ENCODE results near the gene UNC93B1.

Gene UNC93B1

DNA sequence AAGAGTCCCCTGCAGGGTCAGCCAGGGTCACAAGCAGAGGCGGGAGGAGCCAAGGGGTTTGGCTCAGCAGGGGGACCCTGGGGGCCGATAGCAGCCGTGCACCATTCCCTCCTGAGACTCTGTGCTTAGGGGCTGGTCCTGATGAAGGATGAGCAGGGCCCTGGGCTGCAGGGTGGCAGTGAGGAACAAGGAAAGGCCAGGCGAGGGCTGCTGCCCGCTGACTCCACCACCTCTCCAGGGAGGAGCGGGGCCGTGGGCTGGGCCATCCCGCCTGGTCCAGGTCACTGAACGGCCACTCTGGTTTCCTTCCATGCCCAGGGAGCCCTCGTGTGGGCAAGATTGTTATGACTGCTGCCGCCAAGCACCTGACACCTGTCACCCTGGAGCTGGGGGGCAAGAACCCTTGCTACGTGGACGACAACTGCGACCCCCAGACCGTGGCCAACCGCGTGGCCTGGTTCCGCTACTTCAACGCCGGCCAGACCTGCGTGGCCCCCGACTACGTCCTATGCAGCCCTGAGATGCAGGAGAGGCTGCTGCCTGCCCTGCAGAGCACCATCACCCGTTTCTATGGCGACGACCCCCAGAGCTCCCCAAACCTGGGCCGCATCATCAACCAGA is 17.4 kb upstream of the UNC93B1 start:
- no peak for DNase-seq

DNA sequence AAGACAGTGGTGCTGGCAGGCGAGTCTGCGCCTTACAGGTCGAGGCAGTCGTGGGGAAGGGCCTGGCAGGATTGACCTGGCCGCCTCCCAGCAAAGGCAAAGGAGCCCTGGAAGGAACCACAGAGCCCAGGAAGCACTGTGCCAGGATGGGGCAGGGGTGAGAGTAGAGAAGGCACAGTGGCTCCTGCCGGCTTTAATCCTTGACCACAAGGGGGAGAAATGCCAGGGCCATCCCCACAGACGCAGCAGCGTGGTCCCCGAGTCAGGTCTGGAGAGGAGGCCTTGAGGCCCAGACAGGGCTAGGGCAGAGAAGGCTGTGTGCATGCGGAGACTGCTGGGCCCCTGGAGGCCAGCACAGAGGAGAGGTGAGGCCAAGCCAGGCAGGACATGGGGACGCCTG is 16.7 kb upstream of the UNC93B1 start:
- no peak for DNase-seq

DNA sequence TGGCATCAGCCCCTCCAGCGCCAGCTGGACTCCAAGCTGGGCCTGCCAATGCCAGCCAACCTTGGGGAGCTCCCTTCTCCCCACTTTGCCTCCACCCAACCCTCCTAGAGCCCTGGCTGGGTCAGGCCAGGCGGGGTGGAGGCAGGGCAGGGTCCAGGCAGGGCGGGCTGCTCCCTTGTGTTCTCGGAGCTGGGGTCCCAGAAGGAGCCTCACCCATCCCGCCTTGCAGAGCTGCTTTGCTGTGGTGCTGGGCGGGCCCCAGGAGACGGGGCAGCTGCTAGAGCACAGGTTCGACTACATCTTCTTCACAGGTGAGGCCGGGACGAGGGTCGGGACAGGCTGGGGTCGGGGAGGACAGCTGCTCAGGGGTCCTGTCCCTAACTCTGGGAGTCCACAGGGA is 15.6 kb upstream of the UNC93B1 start:
- DNase-seq = no peak

DNA sequence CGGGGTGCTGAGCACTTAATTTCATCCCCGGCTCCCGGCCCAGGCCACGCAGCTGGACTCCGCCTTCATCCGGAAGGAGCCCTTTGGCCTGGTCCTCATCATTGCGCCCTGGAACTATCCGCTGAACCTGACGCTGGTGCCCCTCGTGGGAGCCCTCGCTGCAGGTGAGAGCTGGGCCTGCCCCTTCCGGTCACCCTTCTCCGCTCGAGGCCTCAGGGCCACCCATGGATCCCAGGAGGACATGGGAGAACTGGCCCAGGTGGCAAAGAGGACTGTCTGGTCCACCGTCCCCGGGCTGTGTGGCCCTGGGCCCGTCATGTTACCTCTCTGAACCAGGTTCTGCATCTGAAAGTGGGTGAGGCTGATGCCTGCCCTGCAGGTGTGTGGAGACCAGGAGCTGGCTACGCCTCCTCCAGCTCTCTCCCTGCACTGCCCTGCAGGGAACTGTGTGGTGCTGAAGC is 14.9 kb upstream of the UNC93B1 start:
- no peak for DNase-seq

DNA sequence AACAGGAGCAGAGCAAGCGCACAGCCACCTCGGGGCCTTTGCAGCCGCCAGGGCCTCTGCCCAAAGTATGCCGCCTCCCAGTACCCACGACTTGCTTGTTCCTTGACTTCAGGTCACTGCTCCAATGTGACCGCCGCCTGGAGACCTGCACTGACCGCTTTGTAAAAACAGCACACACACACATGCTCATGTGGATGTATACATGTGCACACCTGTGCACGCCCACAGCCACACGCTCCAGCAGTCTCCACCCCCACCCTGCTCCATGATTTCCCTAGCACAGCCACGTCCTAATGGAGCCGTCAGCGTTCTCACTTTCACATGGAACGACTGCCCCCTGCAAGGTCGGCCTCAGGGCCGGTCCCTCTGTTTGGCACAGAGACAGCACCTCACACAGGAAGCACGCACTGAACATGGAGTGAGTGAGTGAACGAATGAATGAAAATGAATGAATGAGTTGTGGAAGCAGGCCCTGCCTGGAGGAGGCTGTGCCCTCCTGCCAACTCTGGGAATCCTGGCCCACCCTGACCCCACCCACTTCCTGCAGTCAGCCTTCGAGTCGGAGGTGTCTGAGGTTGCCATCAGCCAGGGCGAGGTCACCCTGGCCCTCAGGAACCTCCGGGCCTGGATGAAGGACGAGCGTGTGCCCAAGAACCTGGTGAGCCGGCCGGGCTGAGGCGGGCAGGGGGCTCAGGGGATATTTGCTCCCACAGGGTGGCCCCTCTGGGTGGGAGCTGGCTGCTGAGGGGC is 14.3 kb upstream of the UNC93B1 start:
- no peak for DNase-seq

DNA sequence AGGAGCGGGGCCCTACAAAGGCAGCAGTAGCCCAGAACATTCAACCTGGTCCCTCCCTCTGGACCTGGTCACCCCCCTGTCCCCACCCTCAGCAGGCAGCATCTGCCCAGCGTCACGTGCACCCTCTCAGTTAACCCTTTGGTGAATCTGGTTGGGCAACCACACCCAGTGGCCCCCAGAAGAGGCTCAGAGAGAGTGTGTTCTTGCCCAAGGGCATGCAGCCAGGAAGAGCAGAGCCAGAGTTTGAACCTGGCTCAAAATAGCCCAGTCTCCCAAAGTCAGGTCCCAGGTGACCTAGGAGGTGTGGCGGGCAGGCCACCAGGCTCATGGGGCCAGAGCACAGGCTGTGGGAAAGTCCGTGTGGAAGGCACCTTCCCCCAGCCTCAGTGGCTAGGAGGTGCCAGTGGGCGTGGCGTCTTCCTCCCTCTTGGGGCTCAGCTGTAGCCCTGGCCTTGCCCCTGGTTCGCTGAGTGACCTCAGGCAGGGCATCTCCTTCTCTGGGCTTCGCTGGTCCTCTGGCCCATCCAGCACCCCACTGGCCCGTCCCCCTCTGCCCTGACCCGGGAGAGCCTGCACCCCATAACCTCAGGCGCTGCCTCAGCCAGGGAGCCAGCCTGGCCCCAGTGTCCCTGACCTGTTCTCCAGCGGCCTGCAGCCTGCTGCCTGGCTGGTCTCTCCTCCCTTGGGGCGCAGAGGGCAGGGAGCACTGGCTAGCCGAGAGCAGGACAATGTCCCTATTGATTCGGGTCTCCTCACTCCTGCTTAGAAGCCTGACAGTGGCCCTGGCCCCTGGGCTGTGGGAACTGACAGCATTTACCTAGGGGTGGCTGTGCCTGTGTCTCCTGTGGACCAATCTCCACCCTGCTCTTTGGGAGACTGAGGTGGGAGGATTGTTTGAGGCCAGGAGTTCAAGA is 13.3 kb upstream of the UNC93B1 start:
- peak; percentile 5 for DNase-seq

DNA sequence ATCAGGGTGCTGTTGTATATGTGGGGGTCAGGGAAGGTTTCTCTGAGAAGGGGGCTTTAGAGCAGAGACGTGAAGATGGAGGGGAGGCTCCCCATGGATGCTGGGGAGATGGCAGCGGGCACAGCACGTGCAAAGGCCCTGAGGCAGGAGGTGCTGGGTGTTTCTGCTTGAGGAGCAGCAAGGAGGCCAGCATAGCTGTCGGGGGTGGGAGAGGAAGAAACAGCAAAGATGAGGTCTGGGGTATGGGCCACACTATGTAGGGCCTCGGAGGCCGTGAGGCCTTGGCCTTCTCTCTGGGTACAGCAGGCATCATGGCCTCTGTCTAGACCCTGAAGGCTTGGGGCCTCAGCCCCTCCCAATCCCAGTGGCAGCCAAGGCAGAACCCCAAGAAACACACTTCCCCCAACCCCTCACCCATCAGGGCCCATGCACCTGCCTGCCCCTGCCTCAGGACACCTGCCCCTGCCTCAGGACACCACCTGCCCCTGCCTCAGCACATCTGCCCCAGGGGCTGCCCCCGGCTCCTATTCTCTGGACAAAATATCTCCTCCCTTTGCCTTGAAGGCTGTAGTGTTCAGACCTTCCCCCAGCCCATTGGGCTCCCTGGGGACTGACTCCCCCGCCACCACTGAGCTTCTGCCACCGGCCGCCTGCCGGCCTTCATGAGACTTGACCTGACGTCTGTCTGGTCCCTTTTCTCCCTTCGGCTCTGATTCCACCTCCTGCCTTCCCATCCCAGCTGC is 12.4 kb upstream of the UNC93B1 start:
- DNase-seq = no peak

DNA sequence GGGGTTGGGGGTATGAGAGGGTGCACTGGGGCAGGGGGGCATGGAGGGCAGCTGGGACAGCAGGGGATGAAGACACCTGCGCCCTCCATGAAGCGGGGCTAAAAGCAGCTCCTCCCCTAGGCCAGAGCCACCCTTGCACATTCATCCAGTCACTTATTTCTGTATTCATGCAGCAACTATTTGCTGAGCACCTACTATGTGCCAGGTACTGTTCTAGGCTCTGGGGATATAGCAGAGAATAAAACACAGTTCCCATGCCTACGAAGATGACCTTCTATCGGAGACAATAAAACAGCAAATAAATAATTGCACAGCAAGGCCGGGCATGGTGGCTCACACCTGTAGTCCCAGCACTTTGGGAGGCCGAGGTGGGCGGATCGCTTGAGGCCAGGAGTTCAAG is 11.6 kb upstream of the UNC93B1 start:
- DNase-seq = no peak

DNA sequence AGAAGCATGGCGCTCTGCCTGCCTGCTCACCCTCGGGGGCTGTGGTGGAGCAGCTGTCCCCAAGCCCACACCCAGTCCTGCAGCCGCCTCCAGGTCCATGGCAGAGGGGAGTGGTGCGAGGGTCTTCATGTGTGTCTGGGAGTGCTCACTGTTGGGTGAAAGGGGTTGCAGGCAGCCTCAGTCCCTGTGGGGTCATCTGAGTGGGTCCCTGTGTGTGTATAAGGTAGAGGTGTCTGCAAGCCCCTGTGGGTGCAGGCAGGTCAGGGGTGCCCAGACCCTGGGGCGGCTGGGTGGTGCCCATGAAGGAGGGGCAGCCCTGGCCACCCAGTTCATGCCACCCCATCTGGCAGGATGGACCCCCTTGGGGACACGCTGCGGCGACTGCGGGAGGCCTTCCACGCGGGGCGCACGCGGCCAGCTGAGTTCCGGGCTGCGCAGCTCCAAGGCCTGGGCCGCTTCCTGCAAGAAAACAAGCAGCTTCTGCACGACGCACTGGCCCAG is 11.1 kb upstream of the UNC93B1 start:
- no peak for DNase-seq

DNA sequence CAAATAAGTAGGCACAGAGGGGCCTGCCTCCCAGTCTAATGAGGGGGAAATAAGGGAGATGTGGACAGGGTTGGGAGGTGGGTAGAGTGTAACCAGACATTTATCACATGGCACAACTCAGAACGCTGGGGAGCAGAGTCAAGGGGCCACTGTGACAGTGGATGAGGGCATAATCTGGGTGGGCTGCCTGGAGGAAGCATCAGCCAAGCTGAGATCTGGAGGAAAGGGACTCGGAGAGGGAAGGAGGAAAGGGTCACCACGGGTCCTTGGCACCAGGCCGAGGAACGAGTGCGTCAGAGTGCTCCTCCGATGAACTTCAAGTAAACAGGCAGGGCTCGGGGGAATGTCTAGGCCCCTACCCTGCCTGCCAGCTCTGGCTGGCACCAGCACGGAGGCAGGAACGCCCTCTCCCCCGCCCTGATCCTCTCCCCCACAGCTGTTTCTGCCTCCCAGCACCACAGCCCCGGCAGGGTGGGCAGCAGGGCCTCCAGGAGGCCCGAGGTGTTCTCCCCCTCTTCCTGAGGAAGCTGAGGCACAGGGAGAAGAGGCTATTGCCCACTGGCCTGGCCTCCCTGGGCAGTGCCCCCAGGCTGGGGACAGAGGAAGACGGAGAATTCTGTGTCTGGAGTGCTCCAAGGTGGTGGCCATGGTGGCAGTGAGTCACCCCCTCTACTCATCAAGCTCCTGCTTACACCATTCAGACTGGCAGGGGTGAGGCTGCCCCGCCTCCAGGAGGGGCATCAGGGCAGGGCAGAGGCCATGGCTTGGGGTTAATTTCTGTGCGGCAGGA is 10.5 kb upstream of the UNC93B1 start:
- no peak for DNase-seq

DNA sequence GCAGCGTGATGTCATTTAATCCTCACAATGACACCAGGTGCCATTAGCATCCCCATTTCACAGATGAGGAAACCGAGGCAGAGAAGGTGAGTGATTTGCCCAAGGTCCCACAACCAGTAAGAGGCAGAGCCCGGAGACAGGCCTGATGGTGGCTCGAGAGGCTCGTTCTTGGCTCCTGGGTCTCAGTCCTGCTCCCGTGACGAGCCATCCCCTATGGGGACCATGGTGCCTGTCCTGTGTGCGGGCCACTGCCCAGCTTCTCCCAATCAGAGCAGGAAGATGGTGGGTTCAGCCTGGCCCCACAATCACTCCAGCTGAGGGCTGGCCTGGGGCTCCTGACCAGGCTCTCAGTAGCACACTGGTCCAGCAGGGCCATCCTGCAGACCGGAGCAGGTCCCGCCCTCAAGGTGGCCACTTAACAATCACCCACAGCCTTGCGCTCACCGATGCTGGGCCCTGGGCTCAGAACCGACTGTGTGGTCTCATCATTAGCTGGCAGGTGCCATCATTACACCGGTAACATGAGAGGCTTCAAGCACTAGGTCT is 9.8 kb upstream of the UNC93B1 start:
- no peak for DNase-seq

DNA sequence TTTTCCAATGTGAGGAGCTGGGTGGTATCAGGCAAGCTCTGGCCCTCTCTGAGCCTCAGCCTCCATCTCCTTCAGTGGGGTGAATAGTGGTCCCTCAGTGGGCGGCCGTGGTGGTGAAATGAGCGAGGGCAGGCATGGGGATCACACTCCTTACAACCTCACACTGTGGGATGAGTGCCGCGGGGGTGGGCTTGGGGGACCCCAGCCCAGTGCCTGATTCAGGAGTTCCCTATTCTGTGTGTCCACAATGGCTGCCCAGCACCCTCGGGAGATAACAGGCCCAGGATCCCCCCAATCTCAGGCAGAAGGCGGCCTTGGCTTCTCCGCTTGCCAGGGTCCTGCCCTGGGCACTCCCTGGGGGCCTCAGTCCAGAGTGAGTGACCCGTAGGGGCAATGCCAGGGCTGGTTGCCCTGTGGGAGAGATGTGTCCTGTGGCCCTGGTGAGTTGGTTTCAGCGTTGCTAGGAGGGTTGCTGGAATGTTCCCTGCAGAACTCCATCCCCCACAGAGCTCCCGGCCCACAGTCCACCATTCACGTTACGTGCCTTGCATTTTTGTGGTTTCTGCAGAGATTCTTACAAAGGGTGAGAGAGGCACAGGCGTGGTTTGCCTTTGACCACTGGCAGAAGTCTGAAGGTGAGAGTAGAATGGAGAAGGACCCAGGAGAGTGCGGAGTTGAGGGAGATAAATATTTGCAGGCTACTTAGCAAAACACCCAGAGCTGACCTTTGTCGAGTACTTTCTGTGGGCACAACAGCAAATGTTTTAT is 9.1 kb upstream of the UNC93B1 start:
- no peak for DNase-seq

DNA sequence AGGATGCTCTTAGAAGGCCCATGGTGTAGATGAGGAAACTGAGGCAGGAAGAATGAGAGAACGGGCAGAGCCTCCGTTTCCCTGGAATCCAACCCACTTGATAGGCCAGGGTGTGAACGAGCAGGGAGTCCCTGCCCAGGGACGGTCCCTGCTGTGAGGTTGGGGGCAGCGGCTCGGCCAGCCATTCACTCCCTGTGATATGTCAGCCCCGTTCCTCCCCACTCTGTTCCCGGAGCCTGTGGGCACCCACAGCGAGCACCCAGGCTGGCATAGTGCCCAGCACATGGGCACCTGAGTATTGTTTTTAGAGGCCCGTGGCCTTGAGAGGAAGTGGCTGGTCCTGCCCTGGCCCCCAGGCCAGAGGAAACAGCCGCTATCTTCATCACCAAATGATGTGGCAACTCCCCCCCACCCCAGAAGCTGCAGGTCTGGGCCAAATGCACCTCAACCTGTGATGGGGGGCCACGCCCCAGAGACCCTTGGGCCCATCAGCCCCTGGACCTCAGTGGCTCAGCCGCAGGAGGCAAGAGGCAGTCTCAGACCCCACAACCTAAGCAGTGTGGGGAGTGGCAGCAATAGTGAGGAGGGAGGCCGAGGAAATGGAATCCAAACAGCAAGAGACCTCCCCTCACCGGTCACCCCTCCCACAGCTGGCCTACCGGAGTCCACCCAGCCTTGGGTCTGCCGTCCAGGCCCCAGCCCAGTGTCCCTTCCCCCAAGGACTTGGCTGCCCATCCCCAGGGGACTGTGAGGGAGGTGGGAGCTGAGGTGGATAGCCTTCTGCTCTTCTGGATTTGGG is 8.3 kb upstream of the UNC93B1 start:
- no peak for DNase-seq

DNA sequence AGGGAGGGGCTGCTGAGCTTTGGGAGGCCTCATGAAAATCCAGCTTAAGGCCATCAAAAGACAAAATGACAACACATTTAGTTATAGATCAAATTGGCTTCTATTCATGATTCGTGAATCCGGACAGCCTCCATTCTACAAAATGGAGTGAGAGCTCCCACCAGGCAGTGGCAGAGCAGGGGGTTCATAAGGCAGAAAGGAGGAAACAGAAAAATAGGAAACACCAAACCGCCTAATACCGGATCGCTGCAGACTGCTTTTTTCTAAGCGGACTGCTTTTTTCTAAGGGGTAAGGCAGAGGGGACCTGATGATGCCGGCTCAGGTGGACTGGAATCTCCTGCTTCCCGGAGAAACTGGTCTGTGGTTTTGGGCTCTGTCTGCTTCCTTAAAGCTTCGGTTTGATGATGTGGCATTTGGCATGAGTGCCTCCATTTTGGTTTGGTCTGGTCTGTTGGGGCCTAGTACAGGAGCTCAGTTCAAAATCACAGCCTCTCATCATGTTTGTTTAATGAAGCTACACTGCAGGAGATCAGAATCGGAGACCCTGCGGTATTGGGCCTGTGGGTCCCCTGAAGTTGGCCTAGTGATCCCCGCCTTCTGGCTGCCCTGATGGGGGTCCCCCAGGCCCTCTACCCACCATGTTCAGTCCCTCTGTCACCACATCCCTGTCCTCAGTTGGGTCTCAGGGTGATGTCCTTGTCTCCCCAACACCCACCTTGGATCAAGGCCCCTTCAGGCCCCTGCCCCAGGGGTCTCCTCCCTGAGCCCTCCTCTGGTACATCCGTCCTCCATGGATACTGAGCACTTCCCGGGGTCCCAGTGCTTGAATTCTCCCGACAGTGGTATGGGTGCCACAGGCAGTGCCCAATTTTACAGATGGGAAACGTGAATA is 7.4 kb upstream of the UNC93B1 start:
- no peak for DNase-seq

DNA sequence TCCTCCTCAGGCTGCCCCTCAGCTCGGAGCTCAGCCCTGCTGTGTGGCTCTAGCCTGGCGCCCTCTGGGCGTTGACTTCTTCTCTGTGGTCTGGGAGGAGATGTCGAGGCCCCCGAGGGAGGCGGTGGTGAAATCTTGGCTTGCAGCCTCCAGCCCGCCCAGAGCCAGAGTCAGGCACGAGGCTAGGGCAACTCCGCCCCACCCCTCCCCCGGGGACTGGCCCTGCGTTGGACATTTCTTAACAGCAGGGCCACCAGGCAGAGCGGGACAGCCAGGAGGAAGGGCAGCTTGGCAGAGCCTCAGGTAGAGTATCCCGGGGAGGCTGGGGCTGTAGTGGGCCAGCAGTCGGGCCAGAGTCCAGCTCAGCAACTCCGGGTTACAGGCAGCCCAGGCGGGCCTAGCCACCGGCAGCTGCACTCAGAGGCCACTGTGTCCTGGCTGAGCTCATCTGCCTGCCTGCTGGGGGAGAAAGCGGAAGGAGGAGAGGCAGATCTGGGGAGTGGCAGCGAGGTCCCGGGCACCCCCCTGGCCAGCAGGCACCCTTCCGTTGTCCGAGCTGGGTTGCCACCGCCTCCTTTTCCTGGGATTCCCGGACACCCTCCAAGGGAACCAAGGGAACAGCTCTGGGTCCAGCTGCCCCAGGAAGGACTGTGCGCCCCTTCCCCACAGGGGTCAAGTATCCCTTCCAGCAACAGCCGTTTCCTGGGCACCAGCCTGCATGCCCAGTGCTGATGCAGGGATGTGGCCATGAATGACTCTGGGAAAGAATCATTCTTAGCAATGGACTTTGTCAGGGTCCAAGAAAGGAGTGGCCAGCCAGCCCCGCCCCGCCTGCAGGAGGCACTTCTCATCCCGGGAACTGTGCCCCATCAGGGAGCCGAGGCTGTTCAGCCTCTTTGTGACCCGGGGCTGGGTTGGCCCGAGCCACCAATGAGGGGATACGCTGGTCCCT is 6.5 kb upstream of the UNC93B1 start, which contains the start of gene ALDH3B1:
ALDH3B1 (plus strand) TSS at position 238 of the 952 bp plus-strand sequence. CDS start 4,971 bp downstream, outside the sequence.
- DNase-seq = no peak

DNA sequence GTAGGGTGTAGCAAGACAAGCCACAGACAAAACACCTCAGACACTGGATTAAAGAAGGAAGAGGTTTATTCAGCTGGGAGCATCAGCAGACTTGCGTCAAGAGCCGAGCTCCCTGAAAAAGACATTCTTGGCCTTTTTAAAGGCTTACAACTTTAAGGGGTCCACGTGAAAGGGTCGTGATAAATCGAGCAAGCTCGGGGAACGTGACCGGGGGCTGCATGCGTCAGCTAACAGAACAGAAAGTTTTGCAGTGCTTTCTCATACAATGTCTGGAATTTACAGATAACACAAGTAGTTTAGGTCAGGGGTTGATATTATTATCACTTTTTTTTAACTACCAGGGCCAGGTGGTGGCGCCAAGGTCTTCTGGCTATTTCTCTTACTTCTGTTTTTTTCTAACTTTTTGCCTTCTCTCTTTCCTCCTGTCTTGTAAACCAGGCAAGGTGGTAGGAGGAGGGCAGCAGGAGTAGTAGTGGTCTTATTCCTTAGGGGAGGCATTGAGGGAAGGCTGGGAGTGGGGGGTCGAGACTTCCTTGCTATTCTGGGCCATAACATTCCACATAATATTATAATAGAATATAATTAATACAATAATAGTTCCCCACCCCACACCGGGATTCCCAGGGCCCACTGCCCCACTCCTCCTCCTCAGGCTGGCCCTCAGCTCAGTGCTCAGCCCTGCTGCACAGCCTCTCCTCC is 5.6 kb upstream of the UNC93B1 start:
- no peak for DNase-seq

Data from NCI-H524 treated with DMSO at 0.1 percent for 48 hours (cell line).